K562 (cell line): ENCODE data around the gene EXD2. TPM values are rescaled to one million over a fixed set of nuclear protein-coding genes. Genes with fewer than 3 reads are reported as not detected.

ENCODE experiments used
- CHD1 ChIP-seq: fragments of 200-600 bp; sonication (generic); IDR thresholded peaks from one replicate; pipeline ENCODE4 v1.6.1; 2012; ENCODE audit warnings: mild to moderate bottlenecking, moderate library complexity, low read length, inconsistent platforms
- COPS2 ChIP-seq: fragments of 450-650 bp; conservative IDR thresholded peaks from 2 replicates; pipeline ENCODE4 v1.6.1; 2016; ENCODE audit warnings: mild to moderate bottlenecking, moderate library complexity
- DIDO1 ChIP-seq: fragments of 450-650 bp; IDR thresholded peaks from 2 replicates; pipeline ENCODE4 v1.6.1; 2016; ENCODE audit warnings: low read depth, missing biosample characterization, missing genetic modification characterization
- PHB2 ChIP-seq: fragments of 450-650 bp; IDR thresholded peaks from 2 replicates; pipeline ENCODE4 v1.6.1; 2017; ENCODE audit warnings: low read depth
- TCF3 ChIP-seq: sonication (generic); formaldehyde crosslinking; IDR thresholded peaks from 2 replicates; pipeline ENCODE4 v1.4.0; 2020; ENCODE audit warnings: mild to moderate bottlenecking, missing genetic modification reagents
- TEAD2 ChIP-seq: fragments of 450-650 bp; IDR thresholded peaks from 2 replicates; pipeline ENCODE4 v1.6.1; 2016; ENCODE audit warnings: missing genetic modification characterization, control low read depth, missing compliant biosample characterization
- ZNF146 ChIP-seq: IDR thresholded peaks from one replicate; pipeline ENCODE4 v1.6.1; 2018; ENCODE audit warnings: missing compliant biosample characterization; ENCODE audit not compliant: unreplicated experiment
- polyA plus RNA-seq, 8 experiments: library from polyadenylated mRNA; depleted of rRNA in 4 of 8; stranded (reverse) in 5 of 8; unstranded in 3 of 8; fragments of >200 nt; fragmentation: Nextera tagmentation in 2 of 8; fragmentation: Illumina TruSeq in 1 of 8; extraction: Ambion mirVana in 2 of 8; extraction: Trizol in 1 of 8; gene quantifications; 2 replicates each; pipeline versions ENCODE4 v1.2.1 to v1.2.3, GENCODE V29; 2011 to 2014; ENCODE audit warnings: inconsistent platforms in 1 of 8, missing spikeins in 1 of 8
- total RNA-seq, 7 experiments: library from RNA; depleted of rRNA in 6 of 7; stranded (reverse); fragments of >200 nt in 6 of 7; fragmentation: Illumina TruSeq in 2 of 7; extraction: Trizol in 2 of 7; gene quantifications; 2 replicates each; pipeline versions ENCODE4 v1.2.1 to v1.2.3, GENCODE V29; 2011 to 2021; ENCODE audit warnings: low replicate concordance in 1 of 7
- TF ChIP-seq, protein P1 (sequence below): fragments of 250-450 bp; sonication (Bioruptor Pico); IDR thresholded peaks from 2 replicates; pipeline ENCODE4 v1.5.0; 2021; ENCODE audit warnings: mild to moderate bottlenecking, borderline replicate concordance
- TF ChIP-seq, protein P2 (sequence below): fragments of 450-650 bp; IDR thresholded peaks from 2 replicates; pipeline ENCODE4 v1.6.1; 2016
- TF ChIP-seq, protein P3 (sequence below): fragments of 250-450 bp; sonication (Bioruptor Pico); IDR thresholded peaks from 2 replicates; pipeline ENCODE4 v1.8.0; 2021; ENCODE audit warnings: moderate library complexity, mild to moderate bottlenecking, inconsistent platforms
- TF ChIP-seq, protein P4 (sequence below): fragments of 450-650 bp; formaldehyde crosslinking; IDR thresholded peaks from 2 replicates; pipeline ENCODE4 v1.4.0; 2020; ENCODE audit warnings: mild to moderate bottlenecking

The EXD2 gene
- total and polyA plus RNA-seq, 9 of the 15 experiments (the other 6 are each of a cell fraction or from before 2014, with no cell fraction given), result 1.6 to 7.5 (median 3.7) TPM

DNA sequence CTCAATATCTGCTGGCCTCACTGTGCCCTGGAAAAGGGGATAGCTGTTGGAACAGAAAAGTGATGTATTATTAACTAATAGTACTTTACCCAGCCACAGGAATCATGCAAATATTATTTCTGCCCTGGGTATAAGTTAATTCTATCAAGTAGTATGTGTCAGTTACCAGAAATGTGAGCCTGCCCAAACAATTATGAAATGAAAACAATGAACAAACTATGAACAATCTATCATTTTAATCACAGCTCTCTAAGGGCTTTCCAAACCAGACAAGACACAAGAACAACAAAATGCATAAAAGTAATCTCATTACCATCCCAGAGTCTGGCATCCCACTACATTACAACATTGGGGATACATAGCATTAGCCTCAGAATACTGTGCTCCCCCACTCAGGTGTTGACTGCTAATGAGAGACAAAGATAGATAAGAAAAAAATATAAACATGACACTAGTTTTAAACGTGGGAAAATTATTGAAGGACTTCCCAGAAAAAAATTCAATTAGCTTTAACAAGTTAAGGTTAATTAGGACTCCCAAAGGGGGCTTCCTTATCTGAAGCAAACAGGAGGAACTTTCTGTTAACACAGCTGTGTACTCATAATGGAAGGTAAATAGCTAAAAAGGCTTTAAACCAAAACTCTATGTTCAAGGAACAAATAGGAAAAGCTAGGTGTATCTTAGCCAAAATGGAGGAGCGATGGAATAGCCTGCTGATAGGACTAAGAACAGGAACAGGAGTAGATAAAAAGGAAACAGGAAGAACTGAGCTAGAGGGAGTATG lies 41.6 kb upstream of the EXD2 start (continued):
- TF ChIP-seq, protein P1, sequence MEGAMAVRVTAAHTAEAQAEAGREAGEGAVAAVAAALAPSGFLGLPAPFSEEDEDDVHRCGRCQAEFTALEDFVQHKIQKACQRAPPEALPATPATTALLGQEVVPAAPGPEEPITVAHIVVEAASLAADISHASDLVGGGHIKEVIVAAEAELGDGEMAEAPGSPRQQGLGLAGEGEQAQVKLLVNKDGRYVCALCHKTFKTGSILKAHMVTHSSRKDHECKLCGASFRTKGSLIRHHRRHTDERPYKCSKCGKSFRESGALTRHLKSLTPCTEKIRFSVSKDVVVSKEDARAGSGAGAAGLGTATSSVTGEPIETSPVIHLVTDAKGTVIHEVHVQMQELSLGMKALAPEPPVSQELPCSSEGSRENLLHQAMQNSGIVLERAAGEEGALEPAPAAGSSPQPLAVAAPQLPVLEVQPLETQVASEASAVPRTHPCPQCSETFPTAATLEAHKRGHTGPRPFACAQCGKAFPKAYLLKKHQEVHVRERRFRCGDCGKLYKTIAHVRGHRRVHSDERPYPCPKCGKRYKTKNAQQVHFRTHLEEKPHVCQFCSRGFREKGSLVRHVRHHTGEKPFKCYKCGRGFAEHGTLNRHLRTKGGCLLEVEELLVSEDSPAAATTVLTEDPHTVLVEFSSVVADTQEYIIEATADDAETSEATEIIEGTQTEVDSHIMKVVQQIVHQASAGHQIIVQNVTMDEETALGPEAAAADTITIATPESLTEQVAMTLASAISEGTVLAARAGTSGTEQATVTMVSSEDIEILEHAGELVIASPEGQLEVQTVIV (CRISPR knock-in tag), result no peak
- TF ChIP-seq, protein P2, sequence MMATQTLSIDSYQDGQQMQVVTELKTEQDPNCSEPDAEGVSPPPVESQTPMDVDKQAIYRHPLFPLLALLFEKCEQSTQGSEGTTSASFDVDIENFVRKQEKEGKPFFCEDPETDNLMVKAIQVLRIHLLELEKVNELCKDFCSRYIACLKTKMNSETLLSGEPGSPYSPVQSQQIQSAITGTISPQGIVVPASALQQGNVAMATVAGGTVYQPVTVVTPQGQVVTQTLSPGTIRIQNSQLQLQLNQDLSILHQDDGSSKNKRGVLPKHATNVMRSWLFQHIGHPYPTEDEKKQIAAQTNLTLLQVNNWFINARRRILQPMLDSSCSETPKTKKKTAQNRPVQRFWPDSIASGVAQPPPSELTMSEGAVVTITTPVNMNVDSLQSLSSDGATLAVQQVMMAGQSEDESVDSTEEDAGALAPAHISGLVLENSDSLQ, result no peak
- no peak for TF ChIP-seq COPS2
- no peak for TF ChIP-seq ZNF146
- no peak for TF ChIP-seq DIDO1
- no peak for TF ChIP-seq CHD1
- peak; percentile 52 for TF ChIP-seq TCF3 (CRISPR knock-in tag)
- TF ChIP-seq, protein P3, sequence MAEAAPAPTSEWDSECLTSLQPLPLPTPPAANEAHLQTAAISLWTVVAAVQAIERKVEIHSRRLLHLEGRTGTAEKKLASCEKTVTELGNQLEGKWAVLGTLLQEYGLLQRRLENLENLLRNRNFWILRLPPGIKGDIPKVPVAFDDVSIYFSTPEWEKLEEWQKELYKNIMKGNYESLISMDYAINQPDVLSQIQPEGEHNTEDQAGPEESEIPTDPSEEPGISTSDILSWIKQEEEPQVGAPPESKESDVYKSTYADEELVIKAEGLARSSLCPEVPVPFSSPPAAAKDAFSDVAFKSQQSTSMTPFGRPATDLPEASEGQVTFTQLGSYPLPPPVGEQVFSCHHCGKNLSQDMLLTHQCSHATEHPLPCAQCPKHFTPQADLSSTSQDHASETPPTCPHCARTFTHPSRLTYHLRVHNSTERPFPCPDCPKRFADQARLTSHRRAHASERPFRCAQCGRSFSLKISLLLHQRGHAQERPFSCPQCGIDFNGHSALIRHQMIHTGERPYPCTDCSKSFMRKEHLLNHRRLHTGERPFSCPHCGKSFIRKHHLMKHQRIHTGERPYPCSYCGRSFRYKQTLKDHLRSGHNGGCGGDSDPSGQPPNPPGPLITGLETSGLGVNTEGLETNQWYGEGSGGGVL (CRISPR knock-in tag), result no peak
- TF ChIP-seq, protein P4, sequence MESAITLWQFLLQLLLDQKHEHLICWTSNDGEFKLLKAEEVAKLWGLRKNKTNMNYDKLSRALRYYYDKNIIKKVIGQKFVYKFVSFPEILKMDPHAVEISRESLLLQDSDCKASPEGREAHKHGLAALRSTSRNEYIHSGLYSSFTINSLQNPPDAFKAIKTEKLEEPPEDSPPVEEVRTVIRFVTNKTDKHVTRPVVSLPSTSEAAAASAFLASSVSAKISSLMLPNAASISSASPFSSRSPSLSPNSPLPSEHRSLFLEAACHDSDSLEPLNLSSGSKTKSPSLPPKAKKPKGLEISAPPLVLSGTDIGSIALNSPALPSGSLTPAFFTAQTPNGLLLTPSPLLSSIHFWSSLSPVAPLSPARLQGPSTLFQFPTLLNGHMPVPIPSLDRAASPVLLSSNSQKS (CRISPR knock-in tag), result no peak
- TF ChIP-seq TEAD2 (tag), result no peak
- TF ChIP-seq PHB2, result no peak
